IPS-18a (cell line): Measurements from ENCODE around the gene EML1.
"Not testable (repeated sequence)": the region's sequence is repeated elsewhere in the genome, so short reads cannot be mapped to it uniquely, and the experiment has no call there.

Experiments
- H3K27ac ChIP-seq: one replicate; pipeline ENCODE4 v1.5.1; 2013; ENCODE audit warnings: low read length
- H3K27me3 ChIP-seq: one replicate; pipeline ENCODE4 v1.6.1; 2013; ENCODE audit warnings: mild to moderate bottlenecking, low read length; ENCODE audit not compliant: control insufficient read depth, insufficient read depth
- H3K36me3 ChIP-seq: one replicate; pipeline ENCODE4 v1.6.1; 2013; ENCODE audit warnings: low read depth, low read length; ENCODE audit not compliant: control insufficient read depth
- H3K4me1 ChIP-seq: one replicate; pipeline ENCODE4 v1.6.1; 2013; ENCODE audit warnings: low read depth, low read length; ENCODE audit not compliant: control insufficient read depth
- H3K4me3 ChIP-seq: one replicate; pipeline ENCODE4 v1.5.1; 2013; ENCODE audit warnings: low read length
- H3K9ac ChIP-seq: one replicate; pipeline ENCODE4 v1.6.1; 2013; ENCODE audit warnings: mild to moderate bottlenecking, low read length, moderate library complexity
- H3K9me3 ChIP-seq: one replicate; pipeline ENCODE4 v1.6.1; 2013; ENCODE audit warnings: low read depth, low read length; ENCODE audit not compliant: control insufficient read depth

The EML1 gene

DNA sequence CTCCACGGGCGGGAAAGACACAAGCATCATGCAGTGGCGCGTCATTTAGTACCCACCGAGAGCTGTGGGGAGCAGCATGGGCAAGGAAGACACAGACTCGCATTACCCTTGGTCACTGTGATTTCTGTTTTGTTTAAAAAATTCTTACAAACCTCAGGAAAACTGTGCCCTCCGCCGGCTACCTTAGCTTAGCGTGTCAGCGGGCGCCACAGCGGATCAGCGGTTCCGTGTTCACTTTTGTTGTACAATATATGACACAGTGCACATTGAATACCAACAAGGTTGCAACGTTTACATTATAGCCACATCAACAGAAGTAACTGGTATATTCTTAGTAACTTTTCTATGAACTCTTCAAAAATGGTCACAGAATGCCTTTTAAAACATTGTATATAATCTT lies 146.9 kb downstream of the EML1 start:
- Histone ChIP-seq H3K9me3 (no peaks in the 10 kb centered on the region), H3K9ac (no peak overlapping the region), H3K27ac (no peak overlapping the region), H3K36me3 (peaks cover 27% of the 10 kb centered on the region), H3K4me1 (no peaks in the 10 kb centered on the region), H3K4me3 (no peak overlapping the region), H3K27me3 (no peaks in the 10 kb centered on the region)

DNA sequence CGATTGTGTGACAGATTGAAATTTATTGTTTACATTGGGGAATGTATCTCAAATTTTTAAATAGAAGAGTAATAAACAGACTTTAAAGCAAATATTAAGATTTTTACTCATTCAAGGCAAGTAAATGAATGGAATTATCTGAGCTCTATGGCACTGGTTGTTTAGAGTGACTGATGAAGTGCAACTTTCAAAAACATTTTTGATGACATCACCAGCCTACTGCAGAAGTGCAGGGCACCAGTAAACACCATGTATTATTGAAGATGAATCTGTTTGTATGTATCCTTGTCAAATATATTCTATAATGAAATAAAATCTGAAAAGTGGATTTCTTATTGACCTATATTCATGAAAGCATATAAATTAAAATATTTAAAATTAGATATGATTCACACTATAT lies 148.0 kb downstream of the EML1 start:
- no peak overlapping the region for H3K9ac ChIP-seq
- H3K4me1 ChIP-seq: peaks cover under 1% of the 10 kb centered on the region
- H3K27ac ChIP-seq: no peak overlapping the region
- peaks cover 23% of the 10 kb centered on the region for H3K36me3 ChIP-seq
- no peaks in the 10 kb centered on the region for H3K9me3 ChIP-seq
- H3K4me3 ChIP-seq: no peak overlapping the region
- H3K27me3 ChIP-seq: no peaks in the 10 kb centered on the region

DNA sequence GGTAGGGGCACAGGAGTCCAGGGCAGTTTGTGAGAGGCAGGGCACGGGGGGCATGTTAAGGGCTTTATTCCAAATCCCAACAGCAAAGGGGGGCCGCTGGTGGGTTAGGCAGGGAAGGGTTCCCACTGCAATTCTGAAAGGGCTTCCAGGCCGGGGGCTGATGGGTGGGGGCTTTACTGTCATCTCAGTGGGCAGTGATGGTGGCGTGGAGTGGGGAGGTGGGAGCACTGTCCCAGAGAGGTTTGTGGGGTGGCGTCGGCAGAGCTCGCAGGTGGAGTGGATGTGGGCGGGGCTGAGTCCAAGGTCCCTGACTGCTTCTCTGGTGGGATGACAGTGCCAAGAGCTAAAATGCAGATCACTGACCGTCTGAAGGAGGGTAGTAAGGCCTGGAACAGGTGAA lies 150.4 kb downstream of the EML1 start:
- H3K36me3 ChIP-seq: peaks cover 22% of the 10 kb centered on the region
- no peaks in the 10 kb centered on the region for H3K9me3 ChIP-seq
- no peak overlapping the region for H3K4me3 ChIP-seq
- peaks cover 6% of the 10 kb centered on the region for H3K4me1 ChIP-seq
- no peaks in the 10 kb centered on the region for H3K27me3 ChIP-seq
- no peak overlapping the region for H3K9ac ChIP-seq
- no peak overlapping the region for H3K27ac ChIP-seq

DNA sequence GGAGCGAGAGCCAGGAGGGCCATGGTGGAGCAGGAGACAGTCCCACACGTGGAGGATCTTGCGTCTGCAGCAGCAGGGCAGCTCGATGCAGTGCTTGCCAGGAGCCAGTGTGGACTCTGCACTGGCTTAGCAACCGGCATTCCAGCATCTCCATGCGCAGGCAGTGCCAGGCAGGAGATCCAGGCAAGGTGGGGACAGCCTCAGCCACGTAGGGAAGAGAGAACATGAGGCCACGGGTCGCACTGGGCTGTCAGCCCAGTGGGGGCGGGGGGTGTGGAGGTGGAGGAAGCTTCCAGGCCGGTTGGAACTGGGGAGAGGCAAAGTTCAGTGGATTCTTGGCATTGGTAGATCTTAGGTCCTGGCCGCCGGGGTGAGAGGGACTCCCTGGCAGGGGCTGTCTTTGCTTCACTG lies 151.0 kb downstream of the EML1 start:
- peaks cover 6% of the 10 kb centered on the region for H3K4me1 ChIP-seq
- peaks cover 18% of the 10 kb centered on the region for H3K36me3 ChIP-seq
- H3K4me3 ChIP-seq: no peak overlapping the region
- no peaks in the 10 kb centered on the region for H3K27me3 ChIP-seq
- H3K9me3 ChIP-seq: no peaks in the 10 kb centered on the region
- no peak overlapping the region for H3K27ac ChIP-seq
- no peak overlapping the region for H3K9ac ChIP-seq

DNA sequence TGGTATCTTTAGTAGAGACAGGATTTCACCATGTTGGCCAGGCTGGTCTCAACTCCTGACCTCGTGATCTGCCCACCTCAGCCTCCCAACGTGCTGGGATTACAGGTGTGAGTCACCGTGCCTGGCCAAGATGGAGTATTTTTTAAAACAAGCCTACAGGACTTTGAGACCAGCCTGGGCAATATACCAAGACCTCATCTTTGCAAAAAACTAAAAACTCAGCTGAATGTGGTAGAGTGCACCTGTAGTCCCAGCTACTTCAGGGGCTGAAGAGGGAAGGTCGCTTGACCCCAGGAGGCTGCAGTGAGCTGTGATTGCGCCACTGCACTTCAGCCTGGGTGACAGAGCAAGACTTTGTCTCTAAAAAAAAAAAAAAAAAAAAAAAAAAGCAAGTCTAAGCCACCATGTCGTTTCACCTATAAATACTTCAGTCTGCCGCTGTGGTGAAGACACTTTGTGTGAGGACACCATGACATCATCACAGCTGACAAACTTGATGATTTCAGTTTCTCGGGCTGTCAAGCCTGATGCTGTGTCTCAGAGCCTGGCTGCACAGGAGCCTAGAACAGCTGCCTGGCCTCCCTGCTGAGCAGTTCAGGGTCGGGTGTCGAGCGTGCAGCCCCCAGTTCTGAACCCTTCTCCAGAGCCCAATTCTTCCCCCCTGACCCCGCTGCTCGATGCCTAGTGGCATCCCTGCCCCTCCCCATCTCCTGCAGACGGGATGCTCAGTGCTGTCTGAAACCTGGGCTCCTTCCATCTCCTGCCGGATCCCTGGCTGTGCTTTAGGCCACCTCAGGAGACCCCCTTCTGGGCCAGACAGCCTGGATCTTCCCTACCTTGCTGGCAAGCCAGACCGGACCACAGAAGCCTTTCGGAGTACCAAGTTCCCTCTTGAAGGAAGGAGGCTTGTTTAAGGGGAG lies 152.8 kb downstream of the EML1 start:
- peak overlapping the region; percentile 51 for H3K4me3 ChIP-seq
- H3K9ac ChIP-seq: no peak overlapping the region
- no peaks in the 10 kb centered on the region for H3K27me3 ChIP-seq
- peaks cover under 1% of the 10 kb centered on the region for H3K36me3 ChIP-seq
- H3K27ac ChIP-seq: no peak overlapping the region
- H3K9me3 ChIP-seq: no peaks in the 10 kb centered on the region
- H3K4me1 ChIP-seq: peaks cover 6% of the 10 kb centered on the region

DNA sequence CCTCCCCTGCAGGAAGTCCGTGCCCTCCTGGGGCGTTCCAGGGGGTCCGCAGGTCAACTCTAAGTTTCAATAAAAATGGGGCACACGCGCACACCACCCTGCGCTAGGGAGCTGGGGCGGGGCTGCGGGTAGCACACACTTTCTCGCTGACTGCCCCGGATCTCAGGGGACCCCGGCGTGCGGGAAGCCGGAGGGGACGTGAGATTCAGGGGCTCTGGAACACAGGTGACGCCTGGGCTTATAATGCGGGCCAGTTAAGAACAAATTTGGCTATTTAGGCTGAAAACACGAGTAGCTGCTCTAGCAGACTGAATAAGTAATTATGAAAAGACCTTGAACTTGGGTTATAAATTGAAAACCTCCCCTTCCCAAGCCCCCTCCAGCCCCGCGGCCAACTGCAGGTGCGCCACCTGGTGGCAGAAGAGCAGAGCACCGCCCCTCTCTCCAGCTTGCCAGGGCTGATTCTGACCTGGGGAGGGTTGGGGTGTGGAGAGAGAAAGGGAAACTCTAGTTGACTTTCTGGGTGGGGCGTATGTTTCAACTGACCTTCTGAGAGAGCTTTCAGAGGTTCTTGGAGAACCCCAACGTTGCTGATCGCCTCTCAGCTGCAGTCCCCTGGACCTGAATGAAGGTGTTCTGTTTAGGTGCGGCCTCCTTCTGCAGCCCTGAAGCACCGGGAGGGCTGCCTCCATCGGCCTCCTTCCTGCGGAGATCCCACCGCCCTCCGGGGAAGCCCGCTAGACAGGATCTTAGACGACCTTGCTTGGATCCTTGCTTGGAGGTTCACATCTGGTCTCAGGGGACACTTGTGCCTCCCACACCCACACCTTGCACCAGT lies 153.7 kb downstream of the EML1 start:
- peak overlapping the region; percentile 51 for H3K4me3 ChIP-seq

DNA sequence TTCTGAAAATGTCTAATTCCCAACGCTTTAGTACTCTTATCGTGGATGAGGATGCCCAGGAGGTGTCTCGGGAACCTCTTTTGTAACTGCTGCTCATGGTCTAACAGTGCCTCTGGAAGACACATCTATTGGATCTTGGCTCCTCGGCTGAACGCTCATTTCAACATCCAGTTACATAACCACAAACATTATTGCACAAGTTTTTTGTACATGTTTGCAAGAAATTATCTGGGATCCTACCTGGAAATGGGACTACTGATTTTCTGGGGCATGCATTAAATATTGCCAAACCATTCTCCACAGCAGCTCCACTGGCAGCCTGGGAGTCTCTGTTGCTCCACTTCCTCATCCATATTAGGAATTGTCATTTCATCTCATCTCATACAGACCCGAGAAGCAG lies 154.5 kb downstream of the EML1 start:
- Histone ChIP-seq H3K36me3 (no peaks in the 10 kb centered on the region), H3K27me3 (no peaks in the 10 kb centered on the region), H3K9me3 (no peaks in the 10 kb centered on the region), H3K27ac (no peak overlapping the region), H3K4me1 (peaks cover 6% of the 10 kb centered on the region), H3K4me3 (no peak overlapping the region), H3K9ac (no peak overlapping the region)

More for the DNA sequence above, 153.7 kb downstream of the EML1 start:
- H3K9ac ChIP-seq: no peak overlapping the region
- H3K9me3 ChIP-seq: no peaks in the 10 kb centered on the region
- H3K4me1 ChIP-seq: peaks cover 6% of the 10 kb centered on the region
- H3K27me3 ChIP-seq: no peaks in the 10 kb centered on the region
- no peak overlapping the region for H3K27ac ChIP-seq
- no peaks in the 10 kb centered on the region for H3K36me3 ChIP-seq

DNA sequence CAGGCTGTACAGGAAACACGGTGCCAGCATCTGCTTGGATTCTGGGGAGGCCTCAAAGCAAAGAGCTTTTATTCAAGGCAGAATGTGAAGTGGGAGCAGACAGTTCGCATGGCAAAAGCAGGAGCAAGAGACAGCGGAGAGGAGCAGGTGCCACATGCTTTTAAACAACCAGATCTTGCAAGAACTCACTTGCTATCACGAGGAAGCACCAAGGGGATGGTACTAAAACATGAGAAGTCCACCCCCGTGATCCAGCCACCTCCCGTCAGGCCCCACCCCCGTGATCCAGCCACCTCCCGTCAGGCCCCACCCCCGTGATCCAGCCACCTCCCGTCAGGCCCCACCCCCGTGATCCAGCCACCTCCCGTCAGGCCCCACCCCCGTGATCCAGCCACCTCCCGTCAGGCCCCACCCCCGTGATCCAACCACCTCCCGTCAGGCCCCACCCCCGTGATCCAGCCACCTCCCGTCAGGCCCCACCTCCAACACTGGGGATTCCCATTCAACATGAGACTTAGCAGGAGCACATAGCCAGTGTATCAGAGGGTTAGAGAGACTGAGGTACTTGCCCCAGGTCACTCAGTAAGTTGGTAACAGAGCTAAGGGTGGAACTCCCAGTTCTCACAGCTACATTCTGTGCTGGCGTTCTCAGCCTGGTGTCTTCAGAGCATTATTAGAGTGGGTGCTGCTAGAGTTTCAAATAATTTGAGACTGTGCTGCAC lies 156.0 kb downstream of the EML1 start:
- not testable (repeated sequence) for H3K9me3 ChIP-seq, H3K36me3 ChIP-seq, H3K4me1 ChIP-seq, H3K27me3 ChIP-seq, H3K4me3 ChIP-seq, H3K9ac ChIP-seq, H3K27ac ChIP-seq

DNA sequence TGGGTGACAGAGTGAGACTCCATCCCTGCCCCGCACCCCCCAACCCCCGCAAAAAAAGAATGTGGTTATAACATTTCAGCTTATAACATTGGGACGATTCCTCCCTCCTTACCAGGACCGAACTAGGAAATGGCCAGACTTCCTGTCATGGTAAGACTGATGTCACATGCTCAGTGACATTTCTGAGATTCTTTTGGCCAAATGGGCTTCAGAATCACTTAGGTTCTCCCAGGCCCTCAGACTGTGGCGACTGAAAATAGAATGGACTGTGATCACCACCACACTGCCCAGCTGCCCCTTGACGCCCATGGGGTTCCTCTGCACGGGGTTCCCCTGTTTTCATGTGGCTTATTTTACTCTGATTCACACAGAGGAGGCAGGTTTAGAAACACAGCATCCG lies 157.0 kb downstream of the EML1 start:
- Histone ChIP-seq H3K9me3 (no peaks in the 10 kb centered on the region), H3K27ac (no peak overlapping the region), H3K36me3 (no peaks in the 10 kb centered on the region), H3K27me3 (no peaks in the 10 kb centered on the region), H3K4me1 (peaks cover 6% of the 10 kb centered on the region), H3K9ac (no peak overlapping the region), H3K4me3 (no peak overlapping the region)

DNA sequence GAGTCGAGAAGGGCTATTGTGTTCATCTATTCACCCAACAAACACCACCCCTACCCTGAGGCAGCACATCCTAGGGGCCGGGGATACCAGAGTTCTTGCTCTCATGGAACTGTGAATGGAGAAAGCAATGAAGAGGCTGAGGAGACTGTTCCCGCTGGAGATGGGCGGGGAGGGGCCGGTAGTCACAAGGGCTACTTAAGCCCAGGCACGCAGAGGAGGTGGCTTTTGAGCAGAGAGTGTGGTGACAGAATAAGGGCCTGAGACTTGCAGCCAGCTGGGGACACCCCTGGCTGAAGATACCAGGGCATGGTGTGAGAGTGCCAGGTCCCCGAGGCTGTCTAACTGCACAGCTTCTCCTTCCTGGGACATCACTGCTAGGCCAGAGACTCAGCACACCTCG lies 157.9 kb downstream of the EML1 start:
- Histone ChIP-seq H3K4me1 (peaks cover 6% of the 10 kb centered on the region), H3K4me3 (no peak overlapping the region), H3K9me3 (no peaks in the 10 kb centered on the region), H3K36me3 (no peaks in the 10 kb centered on the region), H3K27ac (no peak overlapping the region), H3K9ac (no peak overlapping the region), H3K27me3 (no peaks in the 10 kb centered on the region)

DNA sequence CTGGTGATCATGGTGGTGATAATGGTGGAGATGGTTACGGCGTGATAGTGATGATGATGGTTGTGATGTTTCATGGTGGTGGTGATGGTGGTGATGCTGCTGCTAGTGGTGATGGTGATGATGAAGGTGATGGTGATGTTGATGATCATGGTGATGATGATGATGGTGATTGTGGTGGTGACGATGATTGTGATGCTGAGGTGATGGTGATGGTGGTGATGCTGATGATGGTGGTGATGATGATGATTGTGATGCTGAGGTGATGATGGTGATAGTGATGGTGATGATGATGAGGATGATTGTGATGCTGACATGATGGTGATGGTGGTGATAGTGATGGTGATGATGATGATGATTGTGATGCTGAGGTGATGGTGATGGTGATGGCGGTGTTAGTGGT lies 158.8 kb downstream of the EML1 start:
- no peaks in the 10 kb centered on the region for H3K36me3 ChIP-seq
- no peaks in the 10 kb centered on the region for H3K4me1 ChIP-seq
- no peaks in the 10 kb centered on the region for H3K27me3 ChIP-seq
- H3K9me3 ChIP-seq: no peaks in the 10 kb centered on the region
- no peak overlapping the region for H3K27ac ChIP-seq
- H3K4me3 ChIP-seq: no peak overlapping the region
- H3K9ac ChIP-seq: no peak overlapping the region
